OCI-LY7 (cell line): Measurements from ENCODE around the gene FALEC.

Source experiments
- CTCF ChIP-seq: fragments of 200-600 bp; sonication (generic); conservative IDR thresholded peaks from 2 replicates; pipeline ENCODE4 v1.5.1; 2014; ENCODE audit warnings: mild to moderate bottlenecking, antibody characterized with exemption, low read length, moderate library complexity, mixed read lengths
- EZH2phosphoT487 ChIP-seq: fragments of 200-600 bp; sonication (generic); IDR thresholded peaks from 2 replicates; pipeline ENCODE4 v1.6.1; 2018; ENCODE audit warnings: low read depth, borderline replicate concordance, mild to moderate bottlenecking, mixed run types, antibody characterized with exemption, low read length, moderate library complexity, mixed read lengths

DNA sequence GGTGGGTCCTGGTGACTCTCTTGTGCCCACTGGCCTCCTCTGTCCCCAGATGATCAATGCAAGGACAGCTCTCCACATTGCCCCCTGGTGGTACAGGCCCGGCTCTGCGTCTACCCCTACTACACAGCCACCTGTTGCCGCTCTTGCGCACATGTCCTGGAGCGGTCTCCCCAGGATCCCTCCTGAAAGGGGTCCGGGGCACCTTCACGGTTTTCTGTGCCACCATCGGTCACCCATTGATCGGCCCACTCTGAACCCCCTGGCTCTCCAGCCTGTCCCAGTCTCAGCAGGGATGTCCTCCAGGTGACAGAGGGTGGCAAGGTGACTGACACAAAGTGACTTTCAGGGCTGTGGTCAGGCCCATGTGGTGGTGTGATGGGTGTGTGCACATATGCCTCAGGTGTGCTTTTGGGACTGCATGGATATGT is 44.5 kb downstream of the FALEC start:
- TF ChIP-seq EZH2phosphoT487 (no peak), CTCF (peak; percentile 97)
